DND-41 (cell line): Measurements from ENCODE around the gene DNASE2B.

Experiments
- ATAC-seq: fragments of 200-7000 bp; cut with Tn5 transposase; 3 replicates; pipeline ENCODE4 v1.9.1; 2021; ENCODE audit warnings: low read depth; ENCODE audit not compliant: insufficient read depth
- DNase-seq: peaks from one replicate; pipeline ENCODE4 v3.0.0-alpha.2; 2020
- H2AFZ ChIP-seq: 2 replicates; pipeline ENCODE4 v1.6.0; 2012; ENCODE audit warnings: low read depth, low read length
- H3K27ac ChIP-seq: 2 replicates; pipeline ENCODE4 v1.5.1; 2012; ENCODE audit warnings: low read length, inconsistent platforms
- H3K27me3 ChIP-seq: fragments of 200-600 bp; sonication (generic); 2 replicates; pipeline ENCODE4 v1.6.0; 2012; ENCODE audit warnings: low read length, mild to moderate bottlenecking, inconsistent platforms; ENCODE audit not compliant: insufficient read depth, poor library complexity
- H3K36me3 ChIP-seq: 2 replicates; pipeline ENCODE4 v1.5.1; 2012; ENCODE audit warnings: low read length, inconsistent platforms; ENCODE audit not compliant: insufficient read depth
- H3K4me1 ChIP-seq: 2 replicates; pipeline ENCODE4 v1.5.1; 2012; ENCODE audit warnings: mild to moderate bottlenecking, low read length; ENCODE audit not compliant: insufficient read depth
- H3K4me2 ChIP-seq: 2 replicates; pipeline ENCODE4 v1.6.0; 2012; ENCODE audit warnings: mild to moderate bottlenecking, moderate library complexity, low read length, inconsistent platforms; ENCODE audit not compliant: insufficient read depth
- H3K4me3 ChIP-seq, 2 experiments: fragments of 200-600 bp in 1 of 2; shearing (Covaris generic) in 1 of 2; 2 replicates each; pipeline ENCODE4 v1.5.1; 2012 to 2016; ENCODE audit warnings: inconsistent platforms in 2 of 2, low read length in 2 of 2, mild to moderate bottlenecking in 2 of 2, low read depth in 1 of 2, moderate library complexity in 1 of 2
- H3K79me2 ChIP-seq: 2 replicates; pipeline ENCODE4 v1.6.0; 2012; ENCODE audit warnings: low read length, inconsistent platforms; ENCODE audit not compliant: insufficient read depth
- H3K9ac ChIP-seq: 2 replicates; pipeline ENCODE4 v1.6.0; 2012; ENCODE audit warnings: low read depth, mild to moderate bottlenecking, inconsistent platforms, low read length, moderate library complexity
- H3K9me3 ChIP-seq: 2 replicates; pipeline ENCODE4 v1.5.1; 2012; ENCODE audit warnings: low read length, moderate library complexity, mild to moderate bottlenecking, inconsistent platforms; ENCODE audit not compliant: insufficient read depth, severe bottlenecking
- H4K20me1 ChIP-seq: 2 replicates; pipeline ENCODE4 v1.6.0; 2012; ENCODE audit warnings: low read length; ENCODE audit not compliant: insufficient read depth
- CTCF ChIP-seq: IDR thresholded peaks from 2 replicates; pipeline ENCODE4 v1.5.1; 2012; ENCODE audit warnings: borderline replicate concordance, low read length, moderate library complexity, mild to moderate bottlenecking; ENCODE audit not compliant: poor library complexity, severe bottlenecking; ENCODE audit errors: extremely low read depth
- EZH2 ChIP-seq: IDR thresholded peaks from 3 replicates; pipeline ENCODE4 v1.6.1; 2012; ENCODE audit warnings: borderline replicate concordance, low read depth, mild to moderate bottlenecking, moderate library complexity, low read length, inconsistent platforms; ENCODE audit not compliant: severe bottlenecking

The DNASE2B gene

GRCh38 chr1:84379138-84379916 lies 19.0 kb upstream of the DNASE2B start:
- DNase-seq (no peak), ATAC-seq (no peak)
- Histone ChIP-seq H2AFZ (no peak overlapping the region), H3K36me3 (no peaks in the 10 kb centered on the region), H3K27ac (no peak overlapping the region), H3K4me3 (no peak overlapping the region), H4K20me1 (no peaks in the 10 kb centered on the region), H3K9me3 (no peaks in the 10 kb centered on the region), H3K9ac (no peak overlapping the region), H3K79me2 (no peaks in the 10 kb centered on the region), H3K27me3 (no peaks in the 10 kb centered on the region), H3K4me2 (no peak overlapping the region), H3K4me1 (no peaks in the 10 kb centered on the region)
- no peak for TF ChIP-seq CTCF
- no peak for TF ChIP-seq EZH2

GRCh38 chr1:84379917-84380180 lies 18.4 kb upstream of the DNASE2B start:
- no peaks in the 10 kb centered on the region for H3K79me2 ChIP-seq
- DNase-seq (no peak), ATAC-seq (no peak)
- H3K9ac ChIP-seq: no peak overlapping the region
- no peak overlapping the region for H3K4me2 ChIP-seq
- TF ChIP-seq CTCF (no peak), EZH2 (no peak)
- H4K20me1 ChIP-seq: no peaks in the 10 kb centered on the region
- H3K4me3 ChIP-seq: no peak overlapping the region
- no peak overlapping the region for H2AFZ ChIP-seq
- no peaks in the 10 kb centered on the region for H3K4me1 ChIP-seq
- H3K36me3 ChIP-seq: no peaks in the 10 kb centered on the region
- H3K27ac ChIP-seq: no peak overlapping the region
- no peaks in the 10 kb centered on the region for H3K9me3 ChIP-seq
- no peaks in the 10 kb centered on the region for H3K27me3 ChIP-seq

GRCh38 chr1:84382127-84382526 lies 16.2 kb upstream of the DNASE2B start:
- no peaks in the 10 kb centered on the region for H3K79me2 ChIP-seq
- H3K9me3 ChIP-seq: no peaks in the 10 kb centered on the region
- H3K27me3 ChIP-seq: no peaks in the 10 kb centered on the region
- H3K4me2 ChIP-seq: no peak overlapping the region
- ATAC-seq (no peak), DNase-seq (no peak)
- no peak overlapping the region for H3K9ac ChIP-seq
- no peak overlapping the region for H2AFZ ChIP-seq
- H3K27ac ChIP-seq: no peak overlapping the region
- H3K36me3 ChIP-seq: no peaks in the 10 kb centered on the region
- no peak for TF ChIP-seq EZH2
- TF ChIP-seq CTCF: no peak
- no peak overlapping the region for H3K4me3 ChIP-seq
- no peaks in the 10 kb centered on the region for H3K4me1 ChIP-seq
- no peaks in the 10 kb centered on the region for H4K20me1 ChIP-seq
